Activated CD8-positive, alpha-beta memory T cell treated with anti-CD3 and anti-CD28 coated beads for 4 hours (primary cell): Measurements from ENCODE around the gene ASH1L.
"Not testable (repeated sequence)": the region's sequence is repeated elsewhere in the genome, so short reads cannot be mapped to it uniquely, and the experiment has no call there.

Source experiments
- DNase-seq, 2 donors: peaks; one replicate each; pipeline ENCODE4 v3.0.0-alpha.2; 2020; ENCODE audit warnings: low read depth in 2 of 2

ASH1L gene

GRCh38 chr1:155555915-155556314 is 6.7 kb downstream of the ASH1L start:
- DNase-seq = no peak

DNA sequence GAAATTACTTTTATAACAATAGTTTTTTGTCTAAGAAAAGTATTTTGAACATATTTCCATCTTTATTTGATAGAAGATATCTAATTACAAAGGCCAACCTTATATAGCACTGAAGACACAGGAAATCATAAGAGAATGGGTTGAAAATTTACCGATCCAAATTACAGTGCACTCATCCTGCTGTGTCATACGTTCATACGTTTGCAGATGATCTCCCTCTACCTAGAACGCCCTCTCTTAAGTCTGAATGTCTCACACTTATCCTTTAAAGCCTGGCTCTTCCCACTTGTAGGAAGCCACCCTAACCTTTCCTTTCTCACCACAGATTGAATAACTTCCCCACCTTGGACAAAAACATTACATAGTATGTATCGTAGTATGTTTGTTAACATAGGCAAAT is 9.3 kb downstream of the ASH1L start:
- DNase-seq = no peak

DNA sequence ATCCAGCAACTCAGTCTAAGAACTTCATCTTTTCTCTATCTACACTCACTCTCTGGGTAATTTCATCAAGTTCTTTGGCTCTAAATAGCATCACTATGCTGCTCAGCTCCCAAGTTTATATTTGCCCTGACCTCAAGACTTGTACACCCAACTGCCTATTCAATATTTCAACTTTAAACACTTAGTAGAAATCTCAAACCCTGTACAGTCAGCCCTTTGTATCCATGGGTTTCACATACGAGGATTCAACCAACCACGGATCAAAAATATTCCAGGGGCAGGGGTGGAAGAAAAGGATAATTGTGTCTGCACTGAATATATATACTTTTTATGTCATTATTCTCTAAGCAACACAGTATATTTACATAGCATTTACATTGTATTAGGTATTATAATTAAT is 13.9 kb downstream of the ASH1L start:
- no peak for DNase-seq

- no peak for DNase-seq
Observed at GRCh38 chr1:155540000-155540874, 22.4 kb downstream of the ASH1L start.

- no peak for DNase-seq
Observed at GRCh38 chr1:155537193-155537592, 25.4 kb downstream of the ASH1L start.

- no peak for DNase-seq
Observed at GRCh38 chr1:155531624-155532023, 31.0 kb downstream of the ASH1L start.

DNA sequence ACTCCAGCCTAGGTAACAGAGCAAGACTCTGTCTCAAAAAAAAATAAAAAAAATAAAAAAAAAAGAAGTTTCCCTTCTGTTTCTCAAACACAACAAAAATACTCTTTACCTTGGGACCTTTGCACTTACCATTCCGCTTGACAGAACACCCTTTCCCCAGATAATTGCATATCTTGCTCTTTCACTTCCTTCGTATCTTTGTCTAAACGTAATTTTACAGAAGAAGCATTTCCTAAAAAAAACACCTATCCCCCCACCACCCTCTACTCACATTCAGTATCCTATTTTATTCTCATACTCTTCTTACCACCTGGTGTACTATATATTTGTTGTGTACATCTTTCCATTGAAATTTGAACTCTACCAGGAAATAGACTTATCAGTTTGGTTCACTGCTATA is 32.7 kb downstream of the ASH1L start:
- DNase-seq = no peak

DNA sequence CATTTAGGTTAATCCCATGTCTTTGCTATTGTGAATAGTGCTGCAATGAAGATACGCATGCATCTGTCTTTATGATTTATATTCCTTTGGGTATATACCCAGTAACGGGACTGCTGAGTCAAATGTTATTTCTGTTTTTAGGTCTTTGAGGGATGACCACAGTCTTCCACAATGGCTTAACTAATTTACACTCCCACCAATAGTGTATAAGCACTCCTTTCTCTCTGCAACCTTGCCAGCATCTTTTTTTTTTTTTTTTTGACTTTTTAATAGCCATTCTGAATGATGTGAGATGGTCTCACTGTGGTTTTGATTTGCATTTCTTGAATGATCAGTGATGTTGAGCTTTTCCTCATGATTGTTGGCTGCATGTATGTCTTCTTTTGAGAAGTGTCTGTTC is 33.5 kb downstream of the ASH1L start:
- no peak for DNase-seq

DNA sequence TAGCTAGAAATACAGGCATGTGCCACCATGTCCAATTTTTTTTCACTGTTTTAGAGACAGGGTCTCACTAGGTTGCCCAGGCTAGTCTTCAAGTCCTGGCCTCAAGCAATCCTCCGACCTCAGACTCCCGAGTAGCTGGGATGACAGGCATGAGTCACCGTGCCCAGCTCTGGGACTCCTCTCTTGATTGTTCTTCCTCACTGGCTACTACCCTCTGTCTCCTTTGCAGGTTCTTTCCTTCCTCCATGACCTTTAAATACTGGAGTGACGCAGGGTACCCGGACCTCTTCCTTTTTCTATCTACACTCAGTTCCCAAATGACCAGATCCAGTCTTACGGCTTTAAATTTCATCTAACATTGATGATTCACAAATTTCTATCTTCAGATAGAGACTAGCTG is 34.9 kb downstream of the ASH1L start:
- DNase-seq = no peak

DNA sequence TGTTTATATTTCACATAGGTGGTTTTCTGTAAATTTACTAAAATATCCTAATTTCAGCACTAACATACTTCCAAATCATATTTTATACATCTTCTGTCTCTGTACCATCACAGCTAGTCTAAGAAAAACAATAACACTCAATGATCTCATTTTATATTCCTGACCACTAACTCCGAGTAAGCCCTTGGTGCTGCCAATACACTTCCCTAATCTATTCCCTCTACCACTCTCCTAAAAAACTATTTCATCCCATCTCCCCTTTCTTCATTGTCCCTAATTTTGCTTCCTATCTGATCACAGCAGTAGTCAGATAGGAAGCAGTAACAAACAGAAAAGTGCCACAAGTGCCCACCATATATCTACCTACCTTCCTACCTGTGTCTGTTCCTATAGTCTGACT is 36.2 kb downstream of the ASH1L start:
- DNase-seq = no peak

DNA sequence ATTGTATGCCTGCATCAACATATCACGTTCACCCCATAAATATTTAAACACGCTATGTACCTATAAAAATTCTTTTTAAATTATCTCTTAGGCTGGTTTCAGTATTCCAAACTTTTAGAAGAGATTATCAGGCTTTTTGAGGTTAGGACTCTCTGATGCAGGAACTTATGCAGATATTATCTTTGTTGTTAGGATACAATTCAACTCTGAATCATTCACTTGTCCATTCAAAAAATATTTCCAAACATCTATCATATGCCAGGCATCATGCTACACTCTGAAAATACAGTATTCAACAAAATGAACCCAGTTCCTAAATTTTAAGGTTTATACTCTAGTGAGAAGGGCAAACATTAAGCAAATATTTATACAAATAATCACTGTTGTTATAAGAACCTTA is 40.5 kb downstream of the ASH1L start:
- DNase-seq = no peak

DNA sequence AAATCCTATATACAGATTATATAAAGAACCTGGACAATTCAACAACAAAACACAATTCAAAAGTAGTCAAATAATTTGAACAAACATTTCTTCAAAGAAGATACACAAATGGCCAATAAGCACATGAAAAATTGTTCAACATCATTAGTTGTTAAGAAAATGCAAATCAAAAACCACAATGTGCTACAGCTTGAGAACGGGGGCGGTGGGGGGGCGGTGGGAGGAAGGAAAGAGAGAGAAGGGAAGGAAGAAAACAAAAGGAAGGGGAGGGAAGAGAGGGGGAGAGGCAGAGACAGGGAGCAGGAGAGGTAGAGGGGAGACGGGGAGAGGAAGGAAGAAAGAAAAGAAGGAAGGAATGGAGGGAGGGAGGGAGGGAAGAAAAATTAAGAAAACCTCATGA is 44.1 kb downstream of the ASH1L start:
- no peak for DNase-seq

DNA sequence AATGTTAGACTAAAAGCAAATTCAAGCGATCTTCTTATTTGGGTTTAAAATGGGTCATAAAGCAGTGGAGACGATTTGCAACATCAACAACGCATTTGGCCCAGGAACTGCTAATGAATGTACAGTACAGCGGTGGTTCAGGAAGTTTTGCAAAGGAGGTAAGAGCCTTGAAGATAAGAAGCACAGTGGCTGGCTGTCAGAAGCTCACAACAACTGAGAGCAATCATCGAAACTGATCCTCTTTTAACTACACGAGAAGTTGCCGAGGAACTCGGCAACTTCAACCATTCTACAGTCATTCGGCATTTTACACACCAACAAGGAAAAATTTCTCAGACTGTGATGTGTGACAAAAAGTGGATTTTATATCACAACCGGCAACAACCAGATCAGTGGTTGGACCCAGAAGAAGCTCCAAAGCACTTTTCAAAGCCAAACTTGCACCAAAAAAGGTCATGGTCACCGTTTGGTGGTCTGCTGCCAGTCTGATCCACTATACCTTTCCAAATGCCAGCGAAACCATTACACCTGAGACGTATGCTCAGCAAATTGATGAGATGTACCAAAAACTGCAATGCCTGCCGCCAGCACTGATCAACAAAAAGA is 47.9 kb downstream of the ASH1L start:
- DNase-seq = no peak

DNA sequence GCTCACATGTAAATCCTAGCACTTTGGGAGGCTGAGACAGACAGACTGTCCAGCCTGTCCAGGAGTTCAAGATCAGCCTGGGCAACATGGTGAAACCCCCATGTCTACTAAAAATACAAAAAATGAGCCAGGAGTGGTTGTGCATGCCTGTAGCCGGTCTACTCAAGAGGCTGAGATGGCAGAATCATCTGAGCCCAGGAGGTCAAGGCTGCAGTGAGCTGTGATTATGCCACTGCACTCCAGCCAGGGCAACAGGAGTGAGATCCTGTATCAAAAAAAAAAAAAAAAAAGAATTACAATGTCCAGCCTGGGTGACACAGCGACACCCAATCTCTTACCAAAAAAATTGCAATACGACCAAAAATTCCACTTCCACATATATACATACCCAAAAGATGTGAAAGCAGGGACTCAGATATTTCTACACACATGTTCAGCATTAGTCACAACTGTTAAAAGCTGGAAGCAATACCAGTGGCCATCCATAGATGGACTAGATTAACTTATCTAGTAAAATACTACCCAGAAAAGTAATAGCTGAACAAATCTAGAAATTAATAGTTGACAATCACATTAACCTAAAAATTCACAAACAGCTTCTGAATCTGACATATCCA is 49.2 kb downstream of the ASH1L start:
- no peak for DNase-seq

DNA sequence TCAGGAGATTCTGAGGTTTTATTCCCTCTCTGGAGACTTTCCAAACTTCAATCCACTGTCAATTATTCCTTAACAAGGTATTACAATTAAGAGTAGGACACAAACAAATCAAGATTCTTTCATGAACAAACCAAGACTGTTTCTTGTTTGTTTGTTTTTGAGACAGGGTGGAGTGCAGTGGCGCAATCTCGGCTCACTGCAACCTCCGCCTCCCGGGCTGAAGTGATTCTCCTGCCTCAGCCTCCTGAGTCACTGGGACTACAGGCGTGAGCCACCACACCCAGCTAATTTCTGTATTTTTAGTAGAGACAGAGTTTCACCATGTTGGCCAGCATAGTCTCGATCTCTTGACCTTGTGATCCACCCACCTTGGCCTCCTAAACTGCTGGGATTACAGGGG is 51.2 kb downstream of the ASH1L start:
- DNase-seq = not testable (repeated sequence)

DNA sequence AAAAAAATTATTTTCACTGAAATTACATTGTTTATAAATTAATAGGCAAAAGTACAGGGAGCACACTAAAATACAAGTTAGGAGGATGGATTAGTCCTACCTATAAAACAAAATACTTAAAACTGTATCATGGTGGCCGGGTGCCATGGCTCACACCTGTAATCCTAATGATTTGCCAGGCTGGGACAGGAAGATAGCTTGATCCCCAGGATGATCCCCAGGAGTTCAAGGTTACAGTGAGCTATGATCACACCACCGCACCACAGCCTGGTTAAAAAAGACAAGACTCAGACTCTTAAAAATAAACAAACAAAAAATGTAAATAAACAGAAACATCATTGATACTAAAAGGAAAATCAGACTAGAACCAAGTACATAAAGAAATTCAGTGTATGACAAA is 53.5 kb downstream of the ASH1L start:
- DNase-seq = no peak

DNA sequence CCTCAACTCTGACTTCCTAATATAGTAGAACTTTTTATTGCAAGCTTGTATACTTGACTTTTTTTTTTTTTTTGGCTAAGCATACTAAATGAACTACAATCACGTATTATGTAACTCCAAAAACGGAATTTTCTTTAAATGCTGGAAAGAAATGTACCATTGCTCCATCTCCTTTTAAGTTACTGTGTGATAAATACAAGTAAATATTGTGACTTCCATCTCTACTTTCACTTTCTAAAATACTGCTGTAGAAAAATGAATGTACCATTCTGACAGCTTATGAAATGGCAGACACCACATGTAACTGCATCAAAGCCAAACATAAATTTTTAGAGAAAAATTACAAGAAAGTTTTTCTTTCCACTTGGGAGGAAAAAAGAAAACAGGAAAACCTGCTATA is 54.7 kb downstream of the ASH1L start:
- DNase-seq = no peak

DNA sequence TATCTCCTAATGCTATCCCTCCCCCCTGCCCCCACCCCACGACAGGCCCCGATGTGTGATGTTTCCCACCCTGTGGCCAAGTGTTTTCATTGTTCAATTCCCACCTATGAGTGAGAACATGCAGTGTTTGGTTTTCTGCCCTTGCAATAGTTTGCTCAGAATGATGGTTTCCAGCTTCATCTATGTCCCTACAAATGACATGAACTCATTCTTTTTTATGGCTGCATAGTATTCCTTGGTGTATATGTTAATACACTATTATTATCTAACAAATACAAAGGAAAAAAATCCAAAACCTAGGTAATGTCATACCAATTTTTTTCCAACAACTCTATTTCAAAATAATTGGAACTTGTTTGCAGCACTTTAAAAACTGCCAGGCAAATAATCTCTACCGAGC is 56.6 kb downstream of the ASH1L start:
- DNase-seq = not testable (repeated sequence)

DNA sequence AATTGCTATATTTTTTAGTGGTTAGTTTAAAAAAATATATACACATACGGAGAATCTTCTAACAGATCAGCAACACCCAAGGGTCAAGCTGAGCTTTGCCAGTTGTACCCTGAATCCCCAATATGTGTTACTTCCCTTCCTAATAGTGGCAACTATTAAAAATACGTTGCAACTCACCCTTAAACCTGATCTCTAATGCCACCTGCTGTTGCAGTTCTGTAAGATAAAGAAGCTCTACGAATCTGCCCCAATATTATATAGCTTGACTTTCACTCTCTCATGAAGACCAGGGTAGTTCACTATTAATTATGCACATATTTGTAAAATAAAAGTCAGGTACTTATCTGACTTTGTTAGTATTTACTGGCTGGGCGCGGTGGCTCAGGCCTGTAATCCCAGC is 58.4 kb downstream of the ASH1L start:
- DNase-seq = no peak

DNA sequence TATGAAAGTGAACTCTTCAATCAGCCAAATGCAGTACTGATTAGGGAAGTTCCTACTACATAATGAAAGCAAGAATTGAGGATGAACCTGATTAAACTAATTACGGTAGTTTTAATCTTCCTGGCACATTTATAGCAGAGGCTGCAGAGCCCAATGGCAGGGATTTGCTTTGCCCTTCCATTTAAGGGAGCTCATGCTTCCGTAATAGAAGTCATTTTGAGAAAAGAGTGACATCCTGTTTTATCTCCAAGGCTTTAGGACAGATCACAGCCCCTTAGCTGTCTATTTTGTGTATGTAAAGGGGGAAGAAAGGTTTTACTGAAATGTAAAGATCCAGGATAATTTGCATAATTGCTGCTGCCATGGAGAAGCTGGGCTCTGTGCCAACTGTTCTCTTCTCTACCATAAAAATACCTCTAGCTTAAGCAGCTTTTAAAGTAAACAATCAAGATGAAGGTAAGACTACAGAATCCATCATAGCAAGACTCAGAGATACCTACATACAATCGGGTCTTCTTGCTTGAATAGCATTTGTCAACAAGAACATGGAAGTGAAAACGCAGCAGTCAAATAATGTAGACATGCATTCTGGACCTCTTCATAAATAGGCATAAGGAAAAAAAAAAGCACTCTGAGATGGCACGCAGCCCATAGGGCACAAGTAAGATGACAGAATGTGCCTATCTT is 62.5 kb downstream of the ASH1L start:
- DNase-seq = no peak

DNA sequence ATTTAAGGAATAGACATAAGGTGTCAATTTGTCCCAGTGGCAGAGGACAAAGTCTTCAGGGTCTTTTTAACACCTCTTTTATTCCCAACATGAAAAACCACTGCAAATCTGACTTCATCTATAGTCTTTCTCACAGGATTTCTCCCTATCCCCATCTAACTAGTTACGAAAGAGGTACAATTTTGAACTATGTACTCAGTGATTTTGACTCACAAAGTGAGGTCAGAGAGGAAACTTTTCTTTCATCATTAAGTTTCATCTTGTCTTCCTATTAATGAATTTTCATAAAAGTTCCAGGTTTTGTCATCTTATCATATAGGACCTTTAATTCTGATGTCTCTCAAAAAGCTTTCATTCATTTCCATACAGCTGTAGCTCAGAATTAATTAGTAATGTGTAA is 63.3 kb downstream of the ASH1L start:
- DNase-seq = no peak

DNA sequence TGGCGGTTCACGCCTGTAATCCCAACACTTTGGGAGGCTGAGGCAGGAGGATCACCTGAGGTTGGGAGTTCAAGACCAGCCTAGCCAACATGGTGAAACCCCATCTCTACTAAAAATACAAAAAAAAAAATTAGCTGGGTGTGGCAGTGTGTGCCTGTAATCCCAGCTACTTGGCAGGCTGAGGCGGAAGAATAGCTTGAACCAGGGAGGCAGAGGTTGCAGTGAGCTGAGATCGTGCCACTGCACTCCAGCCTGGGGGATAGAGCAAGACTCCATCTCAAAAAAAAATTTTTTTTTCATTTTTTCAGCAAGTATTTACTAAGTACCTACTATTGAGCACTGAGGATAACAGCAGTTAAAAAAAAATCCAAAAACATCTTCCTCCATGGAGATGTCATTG is 69.0 kb downstream of the ASH1L start:
- not testable (repeated sequence) for DNase-seq

- DNase-seq = not testable (repeated sequence)
Observed at GRCh38 chr1:155488419-155488818, 74.2 kb downstream of the ASH1L start.
